GM12874 (cell line): ENCODE results near the gene FXYD6.

Experiments
- CTCF ChIP-seq: IDR thresholded peaks from 2 replicates; pipeline ENCODE4 v1.5.1; 2011; ENCODE audit warnings: low read depth, mild to moderate bottlenecking, control low read depth, low read length, moderate library complexity; ENCODE audit not compliant: insufficient read depth

Gene FXYD6

DNA sequence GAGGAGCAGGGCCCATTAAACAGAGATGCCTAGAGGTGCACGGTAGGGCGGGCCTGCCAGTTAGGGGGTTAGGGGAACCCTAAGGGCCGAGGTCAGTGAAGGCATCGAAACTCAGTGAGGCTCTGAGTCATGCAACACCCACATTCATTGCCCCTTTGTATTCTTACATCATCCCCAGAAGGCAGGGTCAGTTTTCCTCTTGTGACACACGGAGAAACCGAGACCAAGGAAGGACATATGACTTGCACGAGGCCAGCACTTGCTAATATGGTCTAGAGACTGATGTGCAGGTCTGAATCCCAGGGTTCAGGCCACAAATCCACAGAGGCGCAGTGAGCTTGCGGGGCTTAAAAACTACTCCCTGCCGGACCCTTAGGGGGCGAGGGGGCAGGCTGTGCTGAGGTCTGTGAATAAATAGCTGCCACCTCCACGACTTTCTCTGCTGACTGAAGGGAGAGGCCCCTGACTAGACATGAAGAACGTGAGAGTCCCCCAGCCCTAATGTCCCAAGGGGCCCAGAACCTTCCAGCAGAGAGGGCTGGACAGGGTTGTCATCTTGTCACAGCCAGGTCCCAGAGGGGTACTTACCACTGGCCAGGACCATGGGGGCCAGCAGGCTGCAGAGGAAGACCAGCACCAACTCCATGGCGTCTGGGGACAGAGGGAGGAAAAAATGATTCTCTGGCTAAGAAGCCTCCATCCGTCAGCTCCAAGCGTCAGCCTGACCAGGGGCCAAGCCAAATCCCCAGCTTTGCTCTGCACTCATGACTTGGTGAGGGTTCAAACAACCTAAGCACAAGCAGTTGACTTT, 34.1 kb downstream of the FXYD6 start:
- no peak for TF ChIP-seq CTCF

- no peak for TF ChIP-seq CTCF
Observed at GRCh38 chr11:117841551-117842031, 34.9 kb downstream of the FXYD6 start.

DNA sequence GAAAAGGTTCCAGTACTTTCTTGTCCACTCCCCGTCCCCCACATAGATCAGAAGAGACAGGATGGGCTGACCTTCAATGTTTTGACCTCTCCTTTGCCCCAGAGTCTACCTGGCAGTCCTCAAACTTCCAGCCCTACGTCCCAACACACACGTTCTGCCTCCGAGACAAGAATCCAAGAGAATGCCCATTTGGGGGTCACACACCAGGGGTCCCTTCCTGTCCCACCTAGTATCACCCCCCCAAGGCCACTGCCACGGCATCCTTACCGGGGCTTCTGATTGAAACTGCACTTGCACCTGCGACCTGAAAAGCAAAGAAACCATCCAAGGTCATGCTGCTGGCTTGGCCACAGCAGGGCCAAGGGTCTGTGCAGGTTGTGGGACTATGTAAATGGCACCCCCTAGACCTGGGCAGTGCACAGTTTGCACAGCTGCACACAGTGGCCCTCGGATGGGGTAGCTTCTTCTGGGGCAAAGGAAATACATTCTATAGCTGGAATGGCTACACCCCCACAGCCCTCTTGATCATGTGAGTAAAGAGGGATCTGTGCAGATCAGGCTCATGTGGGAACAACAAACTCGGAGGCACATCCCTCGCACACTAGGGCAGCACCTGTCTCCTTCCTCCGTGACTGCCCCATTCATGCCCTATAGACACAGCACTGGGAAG, 35.4 kb downstream of the FXYD6 start:
- no peak for TF ChIP-seq CTCF

GRCh38 chr11:117839936-117840813, 36.3 kb downstream of the FXYD6 start:
- TF ChIP-seq CTCF, result no peak

DNA sequence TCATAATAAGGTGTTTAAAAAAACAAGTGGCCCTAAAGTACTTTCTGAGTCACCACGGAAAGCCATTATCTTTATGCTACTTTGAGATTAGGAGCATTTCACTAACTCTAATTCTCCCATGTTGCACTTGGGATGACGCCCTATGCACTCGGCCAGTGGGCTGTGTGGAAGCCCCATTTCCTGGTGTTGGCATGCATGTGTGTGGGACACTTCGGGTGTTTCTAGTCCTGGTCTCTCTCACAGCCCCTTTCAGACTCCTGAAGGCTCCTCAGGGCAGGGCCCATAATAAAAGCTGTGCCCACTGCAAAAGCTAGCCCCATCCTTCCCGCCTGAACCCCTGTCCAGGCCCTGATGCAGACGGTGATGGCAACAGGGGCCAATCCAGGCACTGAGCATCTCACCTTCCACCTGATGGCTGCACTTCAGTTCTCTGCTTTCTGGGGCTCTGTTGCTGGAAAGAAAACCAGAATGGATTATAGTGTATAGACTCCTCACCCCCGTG, 37.0 kb downstream of the FXYD6 start:
- no peak for TF ChIP-seq CTCF

GRCh38 chr11:117838901-117839300, 37.6 kb downstream of the FXYD6 start:
- TF ChIP-seq CTCF, result no peak

- TF ChIP-seq CTCF, result no peak
Observed at GRCh38 chr11:117837791-117838190, 38.7 kb downstream of the FXYD6 start.
